Neural progenitor cell (in vitro differentiated cells): ENCODE data around the gene PLXNC1.

Experiments used
- CTCF ChIP-seq: fragments of 200-600 bp; sonication (generic); IDR thresholded peaks from 2 replicates; pipeline ENCODE4 v1.5.1; 2017; ENCODE audit warnings: antibody characterized with exemption, mild to moderate bottlenecking
- EZH2 ChIP-seq: fragments of 200-600 bp; sonication (generic); IDR thresholded peaks from 2 replicates; pipeline ENCODE4 v1.6.1; 2017; ENCODE audit warnings: antibody characterized with exemption, mild to moderate bottlenecking, moderate library complexity

- TF ChIP-seq CTCF, result no peak
- no peak for TF ChIP-seq EZH2
Observed at GRCh38 chr12:94151582-94151981, 3.2 kb downstream of the PLXNC1 start.
